Hepatocyte (in vitro differentiated cells): Measurements from ENCODE around the gene VPS50. TPM values are rescaled to one million over a fixed set of nuclear protein-coding genes. Genes with fewer than 3 reads are reported as not detected.

Experiments
- DNase-seq: peaks from one replicate; pipeline ENCODE4 v3.0.0-alpha.2; 2016; ENCODE audit warnings: low spot score
- H2AFZ ChIP-seq: fragments of 200-600 bp; sonication (generic); 2 replicates; pipeline ENCODE4 v1.6.0; 2016; ENCODE audit warnings: antibody characterized with exemption, mild to moderate bottlenecking
- H3K27ac ChIP-seq: fragments of 200-600 bp; sonication (generic); 2 replicates; pipeline ENCODE4 v1.5.1; 2016; ENCODE audit warnings: mild to moderate bottlenecking
- H3K27me3 ChIP-seq: fragments of 200-600 bp; sonication (generic); 2 replicates; pipeline ENCODE4 v1.6.1; 2016
- H3K36me3 ChIP-seq: fragments of 200-600 bp; sonication (generic); replicated peaks from 2 replicates; pipeline ENCODE4 v1.5.1; 2016; ENCODE audit warnings: low read depth; ENCODE audit not compliant: insufficient read depth
- H3K4me1 ChIP-seq: fragments of 200-600 bp; sonication (generic); 2 replicates; pipeline ENCODE4 v1.5.1; 2016; ENCODE audit warnings: mild to moderate bottlenecking, moderate library complexity; ENCODE audit not compliant: insufficient read depth
- H3K4me2 ChIP-seq: fragments of 200-600 bp; sonication (generic); 2 replicates; pipeline ENCODE4 v1.6.0; 2016
- H3K4me3 ChIP-seq: fragments of 200-600 bp; sonication (generic); 2 replicates; pipeline ENCODE4 v1.5.1; 2016; ENCODE audit warnings: mild to moderate bottlenecking
- H3K79me2 ChIP-seq: fragments of 200-600 bp; sonication (generic); 2 replicates; pipeline ENCODE4 v1.6.0; 2017; ENCODE audit warnings: mild to moderate bottlenecking
- H3K9me2 ChIP-seq: fragments of 200-600 bp; sonication (generic); replicated peaks from 2 replicates; pipeline ENCODE4 v1.6.0; 2017; ENCODE audit warnings: mild to moderate bottlenecking; ENCODE audit not compliant: insufficient read depth
- H3K9me3 ChIP-seq: fragments of 200-600 bp; sonication (generic); 2 replicates; pipeline ENCODE4 v1.5.1; 2016; ENCODE audit warnings: low read depth, mild to moderate bottlenecking
- H4K20me1 ChIP-seq: fragments of 200-600 bp; sonication (generic); 2 replicates; pipeline ENCODE4 v1.6.0; 2016; ENCODE audit warnings: mild to moderate bottlenecking; ENCODE audit not compliant: insufficient read depth, poor library complexity, severe bottlenecking
- EZH2 ChIP-seq: fragments of 200-600 bp; sonication (generic); IDR thresholded peaks from 2 replicates; pipeline ENCODE4 v1.6.1; 2016; ENCODE audit warnings: antibody characterized with exemption, mild to moderate bottlenecking, borderline replicate concordance
- EZH2phosphoT487 ChIP-seq: fragments of 200-600 bp; sonication (generic); IDR thresholded peaks from one replicate; pipeline ENCODE4 v1.6.1; 2018; ENCODE audit warnings: antibody characterized with exemption, mild to moderate bottlenecking, low read depth, moderate library complexity; ENCODE audit not compliant: unreplicated experiment, severe bottlenecking
- WGBS: methylation state at CpG from one replicate; pipeline ENCODE4 v1.1.6; 2016; ENCODE audit warnings: low lambda C conversion rate; ENCODE audit errors: missing lambda C conversion rate; 5-methylcytosine and 5-hydroxymethylcytosine counted together
- polyA plus RNA-seq: library from polyadenylated mRNA; unstranded; fragments of >200 nt; fragmentation: Nextera tagmentation; extraction: Ambion mirVana; gene quantifications from 2 replicates; pipeline ENCODE4 v1.2.1, GENCODE V29; 2016
- total RNA-seq: library from RNA; depleted of rRNA; stranded (reverse); fragments of >200 nt; gene quantifications from 2 replicates; pipeline ENCODE4 v1.2.3, GENCODE V29; 2014
- TF ChIP-seq, protein P1 (sequence below): fragments of 200-600 bp; sonication (generic); IDR thresholded peaks from 2 replicates; pipeline ENCODE4 v1.5.1; 2016; ENCODE audit warnings: antibody characterized with exemption, mild to moderate bottlenecking; ENCODE audit not compliant: poor library complexity

VPS50 gene
- total and polyA plus RNA-seq, 2 experiments from 2014 or later: 10.5 to 32.5 TPM

- peaks cover 21% of the 10 kb centered on the region for H3K27me3 ChIP-seq
- no peaks in the 10 kb centered on the region for H3K9me3 ChIP-seq
- H3K79me2 ChIP-seq: no peaks in the 10 kb centered on the region
- H2AFZ ChIP-seq: no peak overlapping the region
- no peaks in the 10 kb centered on the region for H3K36me3 ChIP-seq
- TF ChIP-seq, protein P1, sequence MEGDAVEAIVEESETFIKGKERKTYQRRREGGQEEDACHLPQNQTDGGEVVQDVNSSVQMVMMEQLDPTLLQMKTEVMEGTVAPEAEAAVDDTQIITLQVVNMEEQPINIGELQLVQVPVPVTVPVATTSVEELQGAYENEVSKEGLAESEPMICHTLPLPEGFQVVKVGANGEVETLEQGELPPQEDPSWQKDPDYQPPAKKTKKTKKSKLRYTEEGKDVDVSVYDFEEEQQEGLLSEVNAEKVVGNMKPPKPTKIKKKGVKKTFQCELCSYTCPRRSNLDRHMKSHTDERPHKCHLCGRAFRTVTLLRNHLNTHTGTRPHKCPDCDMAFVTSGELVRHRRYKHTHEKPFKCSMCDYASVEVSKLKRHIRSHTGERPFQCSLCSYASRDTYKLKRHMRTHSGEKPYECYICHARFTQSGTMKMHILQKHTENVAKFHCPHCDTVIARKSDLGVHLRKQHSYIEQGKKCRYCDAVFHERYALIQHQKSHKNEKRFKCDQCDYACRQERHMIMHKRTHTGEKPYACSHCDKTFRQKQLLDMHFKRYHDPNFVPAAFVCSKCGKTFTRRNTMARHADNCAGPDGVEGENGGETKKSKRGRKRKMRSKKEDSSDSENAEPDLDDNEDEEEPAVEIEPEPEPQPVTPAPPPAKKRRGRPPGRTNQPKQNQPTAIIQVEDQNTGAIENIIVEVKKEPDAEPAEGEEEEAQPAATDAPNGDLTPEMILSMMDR: no peak
- no peak for TF ChIP-seq EZH2
- no peak for TF ChIP-seq EZH2phosphoT487
- no peaks in the 10 kb centered on the region for H3K9me2 ChIP-seq
- DNase-seq: no peak
- WGBS: 61% methylated on average over 1 of the region's 1 CpG
- no peak overlapping the region for H3K4me3 ChIP-seq
- H3K27ac ChIP-seq: no peak overlapping the region
- H4K20me1 ChIP-seq: no peaks in the 10 kb centered on the region
- no peak overlapping the region for H3K4me2 ChIP-seq
- H3K4me1 ChIP-seq: peaks cover 5% of the 10 kb centered on the region
Observed at GRCh38 chr7:93212881-93213280, 19.3 kb upstream of the VPS50 start.

DNA sequence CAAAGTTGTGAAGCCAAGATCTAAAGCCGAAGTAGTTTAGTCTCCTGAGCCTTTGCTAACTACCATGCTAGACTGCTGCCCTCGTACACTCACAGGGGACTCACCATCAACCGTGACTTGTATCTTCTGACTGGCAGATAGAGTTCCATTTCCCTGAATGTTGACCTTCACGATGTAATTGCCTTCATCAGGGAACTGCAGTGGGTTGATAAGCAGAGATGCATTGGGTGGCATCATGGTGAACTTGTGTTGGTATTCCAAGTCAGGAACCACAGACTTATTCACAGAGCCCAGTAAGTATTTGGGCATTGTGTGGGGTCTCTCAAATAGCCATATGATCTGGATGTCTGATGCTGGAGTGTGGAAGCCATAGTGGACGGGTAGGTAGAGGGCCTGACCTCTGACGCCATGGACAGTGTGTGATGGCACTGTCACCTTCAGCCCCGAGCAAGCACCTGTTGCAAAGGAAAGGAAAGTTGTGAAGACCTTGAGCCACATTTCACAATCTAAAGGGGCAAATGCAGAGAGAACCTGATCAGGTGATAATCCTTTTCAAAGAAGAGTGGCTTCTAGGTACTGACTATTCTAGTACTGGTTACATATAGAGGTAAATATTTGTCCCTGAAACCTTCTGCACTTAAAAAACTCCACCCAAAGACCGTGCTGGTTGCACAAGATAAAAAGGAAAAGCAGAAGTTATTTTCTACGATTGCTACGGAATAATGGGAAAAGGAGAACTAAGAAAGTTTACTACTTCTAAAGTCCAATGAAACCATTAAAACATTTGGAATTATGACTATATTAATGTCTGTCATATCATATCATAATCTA, 13.0 kb upstream of the VPS50 start:
- no peaks in the 10 kb centered on the region for H3K9me2 ChIP-seq
- H4K20me1 ChIP-seq: no peaks in the 10 kb centered on the region
- H3K27ac ChIP-seq: no peak overlapping the region
- H3K27me3 ChIP-seq: peaks cover 21% of the 10 kb centered on the region
- no peaks in the 10 kb centered on the region for H3K36me3 ChIP-seq
- WGBS: 75% methylated on average over 10 of the region's 10 CpGs
- H3K4me1 ChIP-seq: no peaks in the 10 kb centered on the region
- H3K9me3 ChIP-seq: no peaks in the 10 kb centered on the region
- H3K4me2 ChIP-seq: peak overlapping the region; percentile 9
- no peak overlapping the region for H2AFZ ChIP-seq
- TF ChIP-seq EZH2: no peak
- no peak for TF ChIP-seq EZH2phosphoT487
- TF ChIP-seq, protein P1: no peak
- no peak for DNase-seq
- no peaks in the 10 kb centered on the region for H3K79me2 ChIP-seq
- H3K4me3 ChIP-seq: no peak overlapping the region

GRCh38 chr7:93219868-93220267, 12.3 kb upstream of the VPS50 start:
- H3K79me2 ChIP-seq: no peaks in the 10 kb centered on the region
- H3K27ac ChIP-seq: no peak overlapping the region
- H3K36me3 ChIP-seq: no peaks in the 10 kb centered on the region
- TF ChIP-seq EZH2 (no peak), EZH2phosphoT487 (no peak)
- TF ChIP-seq, protein P1: no peak
- no peaks in the 10 kb centered on the region for H3K9me3 ChIP-seq
- H2AFZ ChIP-seq: no peak overlapping the region
- no peaks in the 10 kb centered on the region for H3K9me2 ChIP-seq
- H3K4me2 ChIP-seq: no peak overlapping the region
- H3K4me1 ChIP-seq: no peaks in the 10 kb centered on the region
- H3K4me3 ChIP-seq: no peak overlapping the region
- DNase-seq: no peak
- peaks cover 16% of the 10 kb centered on the region for H3K27me3 ChIP-seq
- H4K20me1 ChIP-seq: no peaks in the 10 kb centered on the region
- WGBS: 62% methylated on average over 1 of the region's 1 CpG
